Measurements from ENCODE around the gene ATP6V0C. TPM values are rescaled to one million over a fixed set of nuclear protein-coding genes. Genes with fewer than 3 reads are reported as not detected.
"Not testable (repeated sequence)": the region's sequence is repeated elsewhere in the genome, so short reads cannot be mapped to it uniquely, and the experiment has no call there.

Gene ATP6V0C
- total RNA-seq, 1 experiment from 2014 or later: 56.4 TPM

DNA sequence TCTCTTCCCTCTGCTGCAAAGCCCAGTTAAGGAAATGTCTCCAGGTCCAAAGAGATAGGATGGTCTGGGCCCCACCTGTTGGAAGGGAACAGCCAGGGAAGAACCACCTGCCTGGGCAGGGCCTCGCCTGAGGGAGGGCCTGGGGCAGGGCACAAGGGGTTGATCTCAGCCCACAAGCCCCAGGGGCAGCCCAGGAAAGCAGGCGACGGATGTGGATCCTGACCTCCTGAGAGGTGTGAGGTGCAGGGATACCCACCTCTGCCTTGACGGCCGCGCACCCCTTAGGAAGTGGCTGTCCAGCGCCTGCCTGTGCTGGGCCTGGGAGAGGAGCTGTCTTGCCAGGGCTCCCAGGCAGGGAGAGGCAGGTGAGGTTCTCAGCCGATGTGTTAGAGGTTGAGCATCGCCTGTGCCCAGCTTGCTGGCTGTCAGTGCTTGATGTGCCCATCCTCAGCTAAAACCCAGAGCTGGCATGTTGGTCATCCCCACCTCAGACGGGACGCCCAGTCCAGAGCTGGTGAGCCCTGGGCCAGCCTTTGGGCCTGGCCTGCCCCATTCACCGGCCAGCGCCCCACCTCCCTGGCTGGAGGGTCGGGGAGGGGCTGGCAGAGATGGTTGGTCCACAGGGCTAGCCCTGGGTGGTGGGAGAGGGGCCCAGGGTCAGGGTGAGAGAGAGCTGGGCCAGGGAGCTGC lies 17.0 kb downstream of the ATP6V0C start:
- peak; percentile 87 for DNase-seq
- no peaks in the 10 kb centered on the region for H3K27me3 ChIP-seq (ENCODE audit: control insufficient read depth, insufficient read depth, low read length)
- no peak overlapping the region for H3K4me3 ChIP-seq (ENCODE audit: insufficient read depth, low read depth, low read length)
- no peaks in the 10 kb centered on the region; the same call in 1 of the 2 replicates for H3K36me3 ChIP-seq (replicated peaks; ENCODE audit: control insufficient read depth, insufficient read depth, low read length)

DNA sequence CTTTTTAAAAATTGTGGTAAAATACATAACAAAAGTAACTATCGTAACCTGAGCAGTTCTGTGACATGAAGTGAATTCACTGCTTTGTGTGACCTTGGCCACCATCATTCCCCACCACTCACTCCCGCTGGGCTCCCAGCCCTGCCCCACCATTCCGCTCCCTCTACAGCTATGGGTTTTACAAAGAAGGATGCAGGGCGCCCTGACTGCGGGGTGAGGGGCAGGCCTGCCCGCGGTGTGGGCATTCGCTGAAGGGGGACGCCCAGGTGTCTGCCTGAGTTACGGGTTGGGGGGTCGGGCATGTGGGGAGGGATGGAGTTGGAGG lies 17.6 kb downstream of the ATP6V0C start, which contains the start of gene CEMP1:
TSS of gene CEMP1 (minus strand) at position 38 of the 325 bp plus-strand sequence. CDS start 335 bp downstream, outside the sequence.
- H3K36me3 ChIP-seq (replicated peaks; ENCODE audit: control insufficient read depth, insufficient read depth, low read length): no peaks in the 10 kb centered on the region; the same call in 1 of the 2 replicates
- peak within 1 kb of the TSS; percentile 76 for H3K4me3 ChIP-seq (ENCODE audit: insufficient read depth, low read depth, low read length)
- DNase-seq: peak; percentile 84
- no peaks in the 10 kb centered on the region for H3K27me3 ChIP-seq (ENCODE audit: control insufficient read depth, insufficient read depth, low read length)

DNA sequence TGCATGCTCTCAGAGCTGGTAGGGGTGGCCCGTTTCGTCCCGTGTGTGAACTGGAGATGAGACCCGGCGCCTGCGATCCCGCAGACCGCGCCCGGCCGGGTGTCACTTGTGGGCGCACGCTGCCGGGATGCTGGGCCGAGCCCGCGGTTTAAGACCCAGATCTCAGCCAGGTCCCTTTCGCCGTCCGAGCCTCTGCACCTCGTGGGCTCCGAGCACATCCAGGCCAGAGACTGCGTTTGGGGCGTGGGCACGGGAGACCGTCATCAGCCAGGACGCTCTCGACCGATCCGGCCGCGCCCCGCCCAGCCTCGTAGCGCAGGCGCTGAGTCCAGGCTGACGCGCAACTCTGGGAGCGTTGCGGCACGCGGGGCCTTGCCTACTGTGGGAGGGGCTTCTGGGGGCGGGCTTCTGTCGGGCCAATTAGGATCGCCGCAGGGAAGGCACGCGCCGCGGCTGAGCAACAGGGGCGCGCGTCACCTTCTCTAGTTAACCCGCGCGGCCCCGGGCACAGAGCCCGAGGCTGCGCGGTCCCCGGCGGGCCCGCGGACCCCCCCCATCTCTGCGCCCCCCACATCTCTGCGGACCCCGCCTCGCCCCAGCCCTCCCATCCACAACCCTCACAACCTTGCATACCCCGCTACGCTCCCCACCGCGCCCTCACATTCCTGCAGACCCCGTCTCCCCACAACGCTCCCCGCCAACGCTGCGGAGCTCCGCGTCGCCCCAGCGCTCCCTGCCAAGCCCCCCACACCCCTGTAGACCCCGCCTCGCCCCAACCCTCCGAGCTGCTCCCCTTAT lies 18.1 kb downstream of the ATP6V0C start:
- DNase-seq: peak; percentile 100
- Histone ChIP-seq H3K36me3 (replicated peaks; ENCODE audit: control insufficient read depth, insufficient read depth, low read length) (no peaks in the 10 kb centered on the region), H3K27me3 (ENCODE audit: control insufficient read depth, insufficient read depth, low read length) (no peaks in the 10 kb centered on the region), H3K4me3 (ENCODE audit: insufficient read depth, low read depth, low read length) (peak overlapping the region; percentile 76)

DNA sequence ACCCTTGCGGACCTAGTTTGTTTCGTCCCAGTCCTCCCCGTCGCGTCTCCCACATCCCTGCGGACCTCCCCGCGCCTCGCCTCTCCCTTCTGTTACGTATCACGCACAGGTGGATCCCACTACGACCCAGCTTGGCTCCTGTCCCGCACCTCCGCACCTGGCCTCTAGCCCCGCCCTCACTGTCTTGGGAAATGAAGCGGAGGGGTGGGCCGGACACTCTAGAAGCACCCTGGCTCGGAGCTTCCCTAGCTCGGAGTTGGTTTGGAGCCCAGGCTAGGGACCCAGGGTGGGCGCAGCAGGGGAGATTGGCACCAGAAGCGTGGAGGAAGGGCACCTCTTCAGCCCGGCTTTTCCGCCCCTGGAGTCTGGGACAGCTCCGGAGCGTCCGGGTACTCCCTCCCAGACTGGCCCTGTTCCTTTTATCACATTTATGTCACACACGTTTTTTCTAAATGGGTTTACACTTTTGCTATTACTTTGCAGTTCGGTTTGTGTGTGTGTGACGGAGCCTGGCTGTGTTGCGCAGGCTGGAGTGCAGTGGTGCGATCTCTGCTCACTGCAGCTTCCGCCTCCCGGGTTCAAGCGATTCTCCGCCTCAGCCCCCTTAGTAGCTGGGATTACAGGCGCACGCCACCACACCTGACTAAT lies 18.9 kb downstream of the ATP6V0C start:
- DNase-seq: peak; percentile 91

DNA sequence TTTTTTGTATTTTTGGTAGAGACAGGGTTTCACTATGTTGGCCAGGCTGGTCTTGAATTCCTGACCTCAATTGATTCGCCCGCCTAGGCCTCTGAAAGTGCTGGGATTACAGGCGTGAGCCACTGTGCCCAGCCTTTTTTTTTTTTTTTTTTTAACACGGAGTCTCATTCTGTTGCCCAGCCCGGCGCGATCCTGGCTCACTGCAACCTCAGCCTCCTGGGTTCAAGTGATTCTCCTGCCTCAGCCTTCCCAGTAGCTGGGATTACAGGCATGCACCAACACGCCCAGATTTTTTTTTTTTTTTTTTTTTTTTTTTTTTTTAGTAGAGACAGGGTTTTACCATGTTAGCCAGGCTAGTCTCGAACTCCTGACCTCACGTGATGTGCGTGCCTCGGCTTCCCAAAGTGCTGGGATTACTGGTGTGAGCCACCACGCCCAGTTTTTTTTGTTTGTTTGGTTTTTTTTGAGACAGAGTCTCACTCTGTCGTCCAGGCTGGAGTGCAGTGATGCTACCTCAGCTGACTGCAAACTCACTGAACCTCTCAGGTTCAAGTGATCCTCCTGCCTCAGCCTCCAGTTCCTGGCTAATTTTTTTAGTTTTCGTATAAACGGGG lies 19.5 kb downstream of the ATP6V0C start:
- DNase-seq; H3K27me3 ChIP-seq (ENCODE audit: control insufficient read depth, insufficient read depth, low read length); H3K36me3 ChIP-seq (replicated peaks; ENCODE audit: control insufficient read depth, insufficient read depth, low read length): not testable (repeated sequence)
- H3K4me3 ChIP-seq (ENCODE audit: insufficient read depth, low read depth, low read length): peak overlapping the region; percentile 76

More for the DNA sequence above, 18.9 kb downstream of the ATP6V0C start:
- Histone ChIP-seq H3K36me3 (replicated peaks; ENCODE audit: control insufficient read depth, insufficient read depth, low read length) (no peaks in the 10 kb centered on the region), H3K4me3 (ENCODE audit: insufficient read depth, low read depth, low read length) (peak overlapping the region; percentile 76), H3K27me3 (ENCODE audit: control insufficient read depth, insufficient read depth, low read length) (no peaks in the 10 kb centered on the region)

DNA sequence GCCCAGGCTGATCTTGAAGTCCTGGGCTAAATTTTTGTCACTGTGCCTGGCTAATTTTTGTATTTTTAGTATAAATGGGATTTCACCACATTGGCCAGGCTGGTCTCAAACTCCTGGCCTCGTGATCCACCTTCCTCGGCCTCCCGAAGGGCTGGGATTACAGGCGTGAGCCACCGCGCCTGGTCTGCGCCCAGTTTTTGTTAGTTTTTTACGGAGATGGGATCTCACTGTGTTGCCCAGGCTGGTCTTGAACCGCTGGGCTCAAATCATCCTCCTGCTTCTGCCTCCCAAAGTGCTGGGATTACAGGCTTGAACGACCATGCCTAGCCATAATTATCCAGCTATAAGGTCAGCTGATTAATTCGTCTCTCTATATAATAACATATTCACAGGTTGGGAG lies 20.2 kb downstream of the ATP6V0C start:
- Histone ChIP-seq H3K4me3 (ENCODE audit: insufficient read depth, low read depth, low read length) (no peak overlapping the region), H3K36me3 (replicated peaks; ENCODE audit: control insufficient read depth, insufficient read depth, low read length) (no peaks in the 10 kb centered on the region), H3K27me3 (ENCODE audit: control insufficient read depth, insufficient read depth, low read length) (no peaks in the 10 kb centered on the region)
- no peak for DNase-seq

DNA sequence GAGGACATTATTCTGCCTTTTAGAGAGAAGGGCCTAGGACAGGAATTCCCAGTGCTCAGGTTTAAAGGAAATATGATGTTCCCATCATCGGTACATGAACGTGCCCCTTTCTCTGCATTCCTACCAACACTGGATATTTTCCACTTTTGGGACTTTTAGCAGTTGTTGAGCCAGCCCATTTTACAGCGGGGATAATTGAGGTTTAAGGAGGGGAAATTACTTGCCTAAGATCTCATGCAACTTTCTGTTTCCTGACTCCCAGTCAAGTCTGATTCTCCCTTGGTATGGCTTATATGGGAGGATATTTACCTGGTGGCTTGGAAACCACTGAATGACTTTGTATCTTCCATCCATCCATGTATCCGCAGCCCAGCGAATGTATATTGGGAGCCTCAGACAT lies 20.6 kb downstream of the ATP6V0C start:
- not testable (repeated sequence) for H3K36me3 ChIP-seq (replicated peaks; ENCODE audit: control insufficient read depth, insufficient read depth, low read length); DNase-seq; H3K27me3 ChIP-seq (ENCODE audit: control insufficient read depth, insufficient read depth, low read length); H3K4me3 ChIP-seq (ENCODE audit: insufficient read depth, low read depth, low read length)

DNA sequence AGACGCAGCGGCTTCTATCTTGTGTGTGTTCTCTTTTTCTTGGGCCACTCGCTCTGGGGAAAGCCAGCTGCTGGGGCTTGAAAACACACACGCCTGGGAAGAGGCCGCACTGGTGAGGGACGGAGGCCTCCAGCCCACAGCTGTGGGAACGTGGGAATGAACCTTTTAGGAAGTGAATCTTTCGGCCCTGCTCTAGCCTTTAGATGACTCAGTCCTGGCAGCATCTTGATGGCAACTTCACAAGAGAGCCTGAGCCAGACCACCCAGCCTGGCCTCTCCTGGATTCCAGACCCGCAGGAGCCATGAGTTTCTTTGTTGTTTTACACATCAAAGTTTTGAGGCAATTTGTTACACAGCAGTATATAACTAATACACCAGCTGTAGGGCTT lies 21.9 kb downstream of the ATP6V0C start:
- no peak for DNase-seq
- H3K4me3 ChIP-seq (ENCODE audit: insufficient read depth, low read depth, low read length): no peak overlapping the region
- no peaks in the 10 kb centered on the region for H3K27me3 ChIP-seq (ENCODE audit: control insufficient read depth, insufficient read depth, low read length)
- no peaks in the 10 kb centered on the region for H3K36me3 ChIP-seq (replicated peaks; ENCODE audit: control insufficient read depth, insufficient read depth, low read length)

DNA sequence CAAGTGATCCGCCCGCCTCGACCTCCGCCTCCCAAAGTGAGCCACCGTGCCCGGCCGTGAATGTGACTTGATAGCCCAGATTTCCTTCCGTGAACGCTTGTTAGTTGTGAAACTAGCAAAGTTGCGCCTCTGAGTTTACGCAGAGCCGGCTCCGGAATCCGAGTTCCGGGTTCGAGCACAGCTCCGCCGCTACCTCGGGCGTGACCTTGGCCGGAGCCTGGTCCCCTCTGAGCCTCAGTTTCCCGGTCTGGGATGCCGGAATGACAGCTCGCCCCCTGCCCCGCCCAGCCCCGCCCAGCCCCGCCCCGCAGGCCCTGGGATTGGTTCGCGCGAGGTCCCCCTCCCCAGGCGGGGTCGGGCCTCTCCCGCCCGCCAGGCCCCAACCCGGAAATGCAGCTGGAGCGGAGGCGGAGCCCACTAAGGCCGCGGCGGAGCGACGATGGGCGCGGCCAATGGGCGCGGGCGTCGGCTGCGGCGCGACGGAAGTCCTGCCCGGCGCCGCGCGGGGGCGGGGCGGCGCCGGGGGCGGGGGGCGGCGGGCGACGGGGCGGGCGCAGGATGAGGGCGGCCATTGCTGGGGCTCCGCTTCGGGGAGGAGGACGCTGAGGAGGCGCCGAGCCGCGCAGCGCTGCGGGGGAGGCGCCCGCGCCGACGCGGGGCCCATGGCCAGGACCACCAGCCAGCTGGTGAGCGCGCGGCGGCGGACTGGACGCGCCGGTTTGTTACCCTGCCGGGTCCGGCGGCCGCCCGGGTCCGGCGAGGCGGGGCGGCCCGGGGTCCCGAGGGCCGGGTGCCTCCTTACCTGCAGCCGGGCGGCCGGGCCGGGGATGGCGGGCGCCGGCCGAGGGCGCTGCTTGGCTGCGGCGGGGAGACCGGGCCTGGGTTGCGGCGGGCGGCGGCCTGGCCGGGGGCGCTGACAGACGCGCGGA lies 24.0 kb downstream of the ATP6V0C start, which contains the start of gene PDPK1:
TSS of gene PDPK1 (plus strand) at position 571 of the 929 bp plus-strand sequence. CDS start at position 663, 92 bp downstream.
- DNase-seq: peak; percentile 100
- H3K27me3 ChIP-seq (ENCODE audit: control insufficient read depth, insufficient read depth, low read length): no peaks in the 10 kb centered on the region
- H3K4me3 ChIP-seq (ENCODE audit: insufficient read depth, low read depth, low read length): peak within 1 kb of the TSS; percentile 62
- no peaks in the 10 kb centered on the region for H3K36me3 ChIP-seq (replicated peaks; ENCODE audit: control insufficient read depth, insufficient read depth, low read length)

DNA sequence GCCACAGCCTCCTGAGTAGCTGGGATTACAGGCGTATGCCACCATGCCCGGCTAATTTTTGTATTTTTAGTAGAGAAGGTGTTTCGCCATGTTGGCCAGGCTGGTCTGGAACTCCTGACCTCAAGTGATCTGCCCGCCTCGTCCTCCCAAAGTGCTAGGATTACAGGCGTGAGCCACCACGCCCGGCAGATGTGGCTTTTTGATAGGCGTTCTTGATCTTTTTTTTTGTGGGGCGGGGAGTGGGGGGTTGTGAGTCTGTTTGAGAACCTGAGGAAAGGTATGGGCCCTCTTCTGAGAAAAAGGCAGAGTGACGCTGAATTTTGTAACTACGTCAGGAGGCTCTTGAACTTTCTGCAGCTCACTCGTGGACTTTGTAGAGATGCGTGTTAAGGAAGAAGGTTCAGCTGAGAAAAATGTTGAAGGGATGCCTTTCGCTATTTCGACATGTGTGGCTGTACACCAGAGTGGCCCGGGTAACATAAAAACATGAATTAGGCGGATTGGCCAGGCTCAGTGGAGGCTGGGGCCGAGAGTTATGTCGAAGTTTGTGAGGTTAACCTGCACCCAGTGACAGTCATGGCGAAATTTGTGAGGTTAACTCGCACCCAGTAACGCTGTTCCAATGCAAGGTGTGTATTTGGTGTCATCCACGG lies 25.6 kb downstream of the ATP6V0C start:
- DNase-seq; H3K36me3 ChIP-seq (replicated peaks; ENCODE audit: control insufficient read depth, insufficient read depth, low read length); H3K4me3 ChIP-seq (ENCODE audit: insufficient read depth, low read depth, low read length): not testable (repeated sequence)

DNA sequence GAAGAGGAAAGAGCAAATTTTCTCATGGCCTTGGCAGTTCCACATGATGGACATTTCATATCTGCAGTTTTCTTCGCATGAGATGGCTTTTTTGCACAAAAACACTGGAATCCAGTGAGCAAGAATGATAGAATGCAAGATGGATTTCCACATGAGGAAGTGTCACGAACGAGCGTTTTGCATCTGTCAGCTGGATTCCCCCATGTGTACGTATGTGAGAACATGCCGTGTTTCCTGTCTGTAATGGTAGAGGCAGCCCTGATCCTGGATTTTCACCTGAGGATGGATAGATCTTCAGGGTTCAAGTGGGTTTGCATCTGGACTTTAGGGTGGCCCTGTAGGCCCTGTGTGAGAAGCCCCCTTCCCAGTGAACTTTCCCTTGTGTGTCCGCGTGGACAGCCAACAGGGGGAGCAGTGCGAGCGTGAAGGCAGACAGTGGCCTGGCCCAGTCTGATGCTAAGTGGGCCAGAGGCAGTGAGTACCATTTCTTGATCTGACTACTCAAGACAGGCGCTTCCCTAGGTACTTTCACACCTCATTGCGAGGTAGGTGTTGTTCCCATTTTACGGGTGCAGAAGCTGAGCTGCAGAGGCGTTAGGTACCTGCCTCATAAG lies 26.2 kb downstream of the ATP6V0C start:
- H3K27me3 ChIP-seq (ENCODE audit: control insufficient read depth, insufficient read depth, low read length); H3K4me3 ChIP-seq (ENCODE audit: insufficient read depth, low read depth, low read length); H3K36me3 ChIP-seq (replicated peaks; ENCODE audit: control insufficient read depth, insufficient read depth, low read length); DNase-seq: not testable (repeated sequence)

More for the DNA sequence above, 25.6 kb downstream of the ATP6V0C start:
- not testable (repeated sequence) for H3K27me3 ChIP-seq (ENCODE audit: control insufficient read depth, insufficient read depth, low read length)

DNA sequence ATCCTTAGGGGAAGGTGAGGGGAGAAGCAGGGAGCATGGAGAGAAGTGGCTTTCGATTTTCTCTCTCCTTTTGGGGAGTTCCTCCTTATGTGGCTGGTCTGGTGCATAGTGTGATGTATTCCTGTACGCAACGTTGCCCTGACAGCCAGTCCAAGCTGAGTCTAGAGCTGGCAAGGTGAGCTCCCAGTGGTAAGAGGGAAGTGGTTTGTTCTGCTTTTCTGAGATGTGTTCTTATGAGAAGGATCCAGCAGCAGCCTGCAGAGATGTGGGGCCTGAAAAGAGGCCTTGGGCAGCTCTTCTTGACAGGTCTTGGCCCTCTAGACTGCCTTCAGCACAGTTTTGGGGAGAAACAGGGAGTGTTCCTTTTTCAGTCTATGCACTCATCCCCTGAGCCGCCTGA lies 27.2 kb downstream of the ATP6V0C start:
- DNase-seq; H3K4me3 ChIP-seq (ENCODE audit: insufficient read depth, low read depth, low read length); H3K27me3 ChIP-seq (ENCODE audit: control insufficient read depth, insufficient read depth, low read length); H3K36me3 ChIP-seq (replicated peaks; ENCODE audit: control insufficient read depth, insufficient read depth, low read length): not testable (repeated sequence)

DNA sequence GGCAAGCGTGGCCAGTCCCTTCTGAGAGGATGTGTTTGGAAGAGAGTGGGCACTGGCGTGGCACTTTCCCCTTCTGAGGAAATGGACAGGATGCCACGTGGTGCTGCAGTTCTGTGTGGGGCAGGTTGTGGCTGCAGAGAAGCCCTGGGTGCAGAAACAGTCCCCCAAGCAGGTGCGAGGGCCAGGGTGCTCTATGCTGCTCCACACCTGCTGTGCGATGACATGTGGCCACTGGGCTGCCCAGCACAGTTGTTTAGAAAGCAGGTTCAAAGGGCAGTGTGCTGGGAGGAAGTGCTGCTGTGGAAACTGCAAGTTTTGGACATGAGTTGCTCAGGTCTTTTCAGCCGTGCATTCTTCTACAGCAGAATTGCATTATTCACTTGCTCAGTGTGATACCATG lies 27.7 kb downstream of the ATP6V0C start:
- H3K4me3 ChIP-seq (ENCODE audit: insufficient read depth, low read depth, low read length); H3K27me3 ChIP-seq (ENCODE audit: control insufficient read depth, insufficient read depth, low read length); H3K36me3 ChIP-seq (replicated peaks; ENCODE audit: control insufficient read depth, insufficient read depth, low read length); DNase-seq: not testable (repeated sequence)

Data from H7 (cell line).